H1 (cell line): Measurements from ENCODE around the gene DDX59. TPM values are rescaled to one million over a fixed set of nuclear protein-coding genes. Genes with fewer than 3 reads are reported as not detected.

ENCODE experiments used
- KDM5A ChIP-seq: fragments of 200-600 bp; IDR thresholded peaks from 2 replicates; pipeline ENCODE4 v1.7.1; 2012; ENCODE audit warnings: mild to moderate bottlenecking, low read length, inconsistent platforms, mixed read lengths
- polyA plus RNA-seq, 7 experiments: library from polyadenylated mRNA; depleted of rRNA in 3 of 7; stranded (reverse) in 5 of 7; unstranded in 2 of 7; fragments of >200 nt in 5 of 7; fragments of 200-250 nt in 2 of 7; gene quantifications; 1 replicate in 5 of 7; 2 replicates in 1 of 7; 4 replicates in 1 of 7; pipeline versions ENCODE4 v1.2.1 to v1.2.3, GENCODE V29; 2011 to 2013; ENCODE audit warnings: missing spikeins in 2 of 7, mixed read lengths in 2 of 7
- total RNA-seq: library from RNA; stranded (reverse); fragmentation: NEBNext Ultra II Directional; extraction: Animal tissue kit (Norgen Biotek cat#: 25700); gene quantifications from 2 replicates; pipeline ENCODE4 v1.2.1, GENCODE V29; 2021

DDX59 gene
- total and polyA plus RNA-seq, 2 of the 8 experiments (the other 6 are each of a cell fraction or from before 2014, with no cell fraction given): 8.3 to 19.4 TPM

GRCh38 chr1:200658037-200658818 lies 11.5 kb downstream of the DDX59 start (continued):
- no peak for TF ChIP-seq KDM5A
